H1 (cell line): ENCODE measurements around the gene PRDM15. TPM values are rescaled to one million over a fixed set of nuclear protein-coding genes. Genes with fewer than 3 reads are reported as not detected.
A peak's percentile ranks its signal among the peaks of the same experiment; 100 is the strongest.

Source experiments
- CTCF ChIA-PET: fragments of 300-600 bp; sonication (Branson Sonifier 250); formaldehyde crosslinking; loops from one replicate; lab custom pipeline; 2021; ENCODE audit not compliant: partially characterized antibody; lab: Charles Lee
- POLR2A ChIA-PET: fragments of 300-600 bp; sonication (Branson Sonifier 250); formaldehyde crosslinking; loops from one replicate; lab custom pipeline; 2021; ENCODE audit warnings: inconsistent platforms; ENCODE audit not compliant: partially characterized antibody; lab: Charles Lee
- DNase-seq, 2 experiments: peaks; one replicate each; pipeline versions ENCODE4 v3.0.0 to v3.0.0-alpha.2; 2010 to 2022; ENCODE audit warnings: low spot score in 2 of 2, low read depth in 1 of 2, mixed read lengths in 1 of 2
- FAIRE-seq: peaks from 2 replicates; lab custom pipeline; 2011; peaks lifted over from hg19 to GRCh38; lab: Jason Lieb, UNC
- H2AFZ ChIP-seq: 2 replicates; pipeline ENCODE4 v1.8.1; 2012; ENCODE audit warnings: low read length, inconsistent platforms
- H2AK5ac ChIP-seq: 2 replicates; pipeline ENCODE4 v1.6.1; 2013; ENCODE audit warnings: low read depth, low read length
- H2BK120ac ChIP-seq: replicated peaks from 2 replicates; pipeline ENCODE3; 2013; ENCODE audit warnings: low read depth, low read length, inconsistent platforms
- H2BK12ac ChIP-seq: 2 replicates; pipeline ENCODE4 v1.6.1; 2013; ENCODE audit warnings: low read depth, low read length
- H2BK15ac ChIP-seq: 2 replicates; pipeline ENCODE4 v1.6.1; 2013; ENCODE audit warnings: low read length
- H2BK20ac ChIP-seq: 2 replicates; pipeline ENCODE4 v1.6.1; 2013; ENCODE audit warnings: low read length
- H2BK5ac ChIP-seq: 2 replicates; pipeline ENCODE4 v1.6.1; 2013; ENCODE audit warnings: low read depth, low read length
- H3K14ac ChIP-seq: 2 replicates; pipeline ENCODE4 v1.6.1; 2013; ENCODE audit warnings: inconsistent platforms; ENCODE audit not compliant: insufficient read length
- H3K18ac ChIP-seq: 2 replicates; pipeline ENCODE4 v1.6.1; 2013; ENCODE audit warnings: low read length; ENCODE audit errors: extremely low read depth
- H3K23ac ChIP-seq: 2 replicates; pipeline ENCODE4 v1.6.1; 2013; ENCODE audit warnings: inconsistent platforms; ENCODE audit not compliant: insufficient read length
- H3K23me2 ChIP-seq: 2 replicates; pipeline ENCODE4 v1.6.1; 2013; ENCODE audit warnings: low read depth, low read length
- H3K27ac ChIP-seq: 2 replicates; pipeline ENCODE4 v1.6.1; 2011; ENCODE audit warnings: low read depth, low read length, inconsistent platforms
- H3K27me3 ChIP-seq, 4 experiments: replicated peaks in 1 of 4; 1 replicate in 1 of 4; 2 replicates in 3 of 4; pipeline versions ENCODE4 v1.6.1 to v1.8.1; 2011 to 2013; ENCODE audit warnings: low read length in 3 of 4, mild to moderate bottlenecking in 3 of 4, inconsistent platforms in 2 of 4, mixed read lengths in 2 of 4, moderate library complexity in 1 of 4; ENCODE audit not compliant: control insufficient read depth in 3 of 4, insufficient read depth in 3 of 4; ENCODE audit errors: extremely low read depth in 1 of 4
- H3K36me3 ChIP-seq, 4 experiments: 2 replicates each; pipeline versions ENCODE4 v1.6.1 to v1.8.1; 2011 to 2013; ENCODE audit warnings: mild to moderate bottlenecking in 4 of 4, low read length in 3 of 4, moderate library complexity in 2 of 4, control low read depth in 1 of 4, inconsistent platforms in 1 of 4; ENCODE audit not compliant: insufficient read depth in 4 of 4, control insufficient read depth in 2 of 4
- H3K4ac ChIP-seq: replicated peaks from 2 replicates; pipeline ENCODE3; 2013; ENCODE audit warnings: low read length, low read depth, mixed read lengths, inconsistent platforms; ENCODE audit not compliant: insufficient read length
- H3K4me1 ChIP-seq, 4 experiments: replicated peaks in 1 of 4; 1 replicate in 1 of 4; 2 replicates in 3 of 4; pipeline versions ENCODE4 v1.6.1 to v1.8.1; 2011 to 2013; ENCODE audit warnings: low read length in 3 of 4, inconsistent platforms in 2 of 4, mixed read lengths in 1 of 4; ENCODE audit not compliant: insufficient read depth in 4 of 4, control insufficient read depth in 3 of 4
- H3K4me2 ChIP-seq, 2 experiments: 2 replicates each; pipeline versions ENCODE4 v1.6.1 to v1.8.1; 2011 to 2013; ENCODE audit warnings: low read depth in 2 of 2, low read length in 2 of 2, control low read depth in 1 of 2, inconsistent platforms in 1 of 2, mild to moderate bottlenecking in 1 of 2; ENCODE audit not compliant: insufficient read depth in 1 of 2
- H3K4me3 ChIP-seq, 4 experiments: fragments of 200-600, 300-600 bp in 1 of 4; sonication (generic), shearing (Covaris generic), sonication (Bioruptor Twin) in 1 of 4; 2 replicates each; pipeline versions ENCODE4 v1.5.1 to v1.8.1; 2011 to 2016; ENCODE audit warnings: low read length in 4 of 4, low read depth in 3 of 4, control low read depth in 2 of 4, inconsistent platforms in 2 of 4, mild to moderate bottlenecking in 2 of 4, mixed read lengths in 1 of 4, moderate library complexity in 1 of 4; ENCODE audit not compliant: insufficient read depth in 2 of 4; ENCODE audit errors: extremely low read depth in 1 of 4
- H3K56ac ChIP-seq: replicated peaks from 2 replicates; pipeline ENCODE3; 2013; ENCODE audit warnings: low read depth, mild to moderate bottlenecking, mixed read lengths, low read length, inconsistent platforms; ENCODE audit not compliant: insufficient read length
- H3K79me1 ChIP-seq: 2 replicates; pipeline ENCODE4 v1.6.1; 2013; ENCODE audit warnings: low read depth, low read length, control low read depth
- H3K79me2 ChIP-seq, 2 experiments: 2 replicates each; pipeline versions ENCODE4 v1.6.1 to v1.8.1; 2012 to 2013; ENCODE audit warnings: low read length in 2 of 2, mild to moderate bottlenecking in 2 of 2, inconsistent platforms in 1 of 2; ENCODE audit not compliant: insufficient read depth in 2 of 2, control insufficient read depth in 1 of 2
- H3K9ac ChIP-seq, 4 experiments: replicated peaks in 1 of 4; 1 replicate in 1 of 4; 2 replicates in 3 of 4; pipeline versions ENCODE4 v1.6.1 to v1.8.1; 2011 to 2013; ENCODE audit warnings: low read depth in 3 of 4, low read length in 3 of 4, control low read depth in 2 of 4, mild to moderate bottlenecking in 2 of 4, moderate library complexity in 2 of 4, inconsistent platforms in 1 of 4; ENCODE audit errors: extremely low read depth in 1 of 4
- H3K9me3 ChIP-seq, 2 experiments: 2 replicates each; pipeline versions ENCODE4 v1.6.1 to v1.8.1; 2012 to 2013; ENCODE audit warnings: mild to moderate bottlenecking in 2 of 2, moderate library complexity in 2 of 2, control low read depth in 1 of 2, inconsistent platforms in 1 of 2, low read depth in 1 of 2, low read length in 1 of 2, mixed read lengths in 1 of 2; ENCODE audit not compliant: insufficient read depth in 2 of 2
- H4K20me1 ChIP-seq, 2 experiments: replicated peaks in 1 of 2; 2 replicates each; pipeline versions ENCODE3 to v1.8.1; 2011 to 2013; ENCODE audit warnings: inconsistent platforms in 2 of 2, low read length in 2 of 2, mild to moderate bottlenecking in 1 of 2; ENCODE audit not compliant: insufficient read depth in 2 of 2, control insufficient read depth in 1 of 2
- H4K5ac ChIP-seq: 2 replicates; pipeline ENCODE4 v1.6.1; 2013; ENCODE audit warnings: low read length, low read depth, mixed read lengths, inconsistent platforms; ENCODE audit not compliant: insufficient read length
- H4K8ac ChIP-seq: 2 replicates; pipeline ENCODE4 v1.8.0; 2013; ENCODE audit warnings: mild to moderate bottlenecking, moderate library complexity, low read length, inconsistent platforms; ENCODE audit not compliant: insufficient read depth; ENCODE audit errors: extremely low read depth
- H4K91ac ChIP-seq: replicated peaks from 2 replicates; pipeline ENCODE3; 2013; ENCODE audit warnings: low read length, mixed read lengths, inconsistent platforms; ENCODE audit not compliant: insufficient read length
- WGBS, 2 experiments: shearing (Covaris generic) in 1 of 2; methylation state at CpG; one replicate each; pipeline versions ENCODE4 v1.1.6 to v1.1.7; 2013 to 2015; ENCODE audit warnings: low lambda C conversion rate in 2 of 2, mixed read lengths in 2 of 2, inconsistent platforms in 1 of 2, low coverage in 1 of 2, missing lambda C conversion rate in 1 of 2; ENCODE audit not compliant: insufficient replicate concordance in 2 of 2, insufficient coverage in 1 of 2, insufficient read length in 1 of 2; ENCODE audit errors: extremely low coverage in 1 of 2, missing lambda C conversion rate in 1 of 2; 5-methylcytosine and 5-hydroxymethylcytosine counted together
- polyA plus RNA-seq, 7 experiments: library from polyadenylated mRNA; depleted of rRNA in 3 of 7; stranded (reverse) in 5 of 7; unstranded in 2 of 7; fragments of >200 nt in 5 of 7; fragments of 200-250 nt in 2 of 7; gene quantifications; 1 replicate in 5 of 7; 2 replicates in 1 of 7; 4 replicates in 1 of 7; pipeline versions ENCODE4 v1.2.1 to v1.2.3, GENCODE V29; 2011 to 2013; ENCODE audit warnings: missing spikeins in 2 of 7, mixed read lengths in 2 of 7
- total RNA-seq: library from RNA; stranded (reverse); fragmentation: NEBNext Ultra II Directional; extraction: Animal tissue kit (Norgen Biotek cat#: 25700); gene quantifications from 2 replicates; pipeline ENCODE4 v1.2.1, GENCODE V29; 2021
- TF ChIP-seq, protein P1 (sequence below): IDR thresholded peaks from 2 replicates; pipeline ENCODE4 v1.6.1; 2012; ENCODE audit warnings: inconsistent platforms

PRDM15 gene
- total and polyA plus RNA-seq, 2 of the 8 experiments (the other 6 are each of a cell fraction or from before 2014, with no cell fraction given), result 9.7 to 10.5 TPM

- no peak overlapping the region for H3K23ac ChIP-seq
- no peak overlapping the region for H2BK5ac ChIP-seq
- H3K27ac ChIP-seq, result no peak overlapping the region
- WGBS, 2 experiments, result 97% methylated on average over 24 of the region's 24 CpGs; no CpG with 5 or more reads in 1 of the 2 experiments
- POLR2A ChIA-PET, result interaction anchor here (0.6 kb wide), 1 partner anchor 286 kb away, joined by 3 read pairs; no protein-coding TSS in a partner anchor
- H2BK120ac ChIP-seq, result no peak overlapping the region
- H4K20me1 ChIP-seq, result peaks cover 1 to 6% of the 10 kb centered on the region in 2 experiments
- DNase-seq, result no peak
- CTCF ChIA-PET, result interaction anchor here (0.7 to 8.1 kb wide), 15 partner anchors 14 to 241 kb away, joined by 3 to 132 read pairs (median 8); no protein-coding TSS in a partner anchor
- H3K14ac ChIP-seq, result no peak overlapping the region
- no peak overlapping the region for H3K56ac ChIP-seq
- H3K79me1 ChIP-seq, result no peaks in the 10 kb centered on the region
- no peak overlapping the region for H2AFZ ChIP-seq
- H2BK12ac ChIP-seq, result peak overlapping the region; percentile 39; the same call in 1 of the 2 replicates
- no peak overlapping the region for H2BK20ac ChIP-seq
- no peak overlapping the region for H4K91ac ChIP-seq
- no peak overlapping the region for H3K4me2 ChIP-seq
- H3K36me3 ChIP-seq, result peaks cover 0 to 13% (median 5%) of the 10 kb centered on the region in 4 experiments; a peak in 6 of 8 replicates
- H3K79me2 ChIP-seq, result no peaks in the 10 kb centered on the region
- no peak overlapping the region for H3K9ac ChIP-seq
- H3K4me3 ChIP-seq, result no peak overlapping the region
- no peak overlapping the region for H3K4ac ChIP-seq
- H3K23me2 ChIP-seq, result no peaks in the 10 kb centered on the region
- no peak overlapping the region for H3K18ac ChIP-seq
- no peak overlapping the region for H2AK5ac ChIP-seq
- H4K5ac ChIP-seq, result no peak overlapping the region
- no peaks in the 10 kb centered on the region for H3K27me3 ChIP-seq
- no peak for FAIRE-seq
- H4K8ac ChIP-seq, result no peak overlapping the region
- peaks cover 0 to 2% (median 0%) of the 10 kb centered on the region in 4 experiments; a peak in 1 of 7 replicates for H3K4me1 ChIP-seq
- no peak overlapping the region for H2BK15ac ChIP-seq
- H3K9me3 ChIP-seq, result no peaks in the 10 kb centered on the region
- TF ChIP-seq, protein P1, sequence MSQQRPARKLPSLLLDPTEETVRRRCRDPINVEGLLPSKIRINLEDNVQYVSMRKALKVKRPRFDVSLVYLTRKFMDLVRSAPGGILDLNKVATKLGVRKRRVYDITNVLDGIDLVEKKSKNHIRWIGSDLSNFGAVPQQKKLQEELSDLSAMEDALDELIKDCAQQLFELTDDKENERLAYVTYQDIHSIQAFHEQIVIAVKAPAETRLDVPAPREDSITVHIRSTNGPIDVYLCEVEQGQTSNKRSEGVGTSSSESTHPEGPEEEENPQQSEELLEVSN, result no peak
These were observed 61.0 kb downstream of the PRDM15 start for GRCh38 chr21:41817877-41818855.
